Muscle layer of colon (tissue), 2 donors: ENCODE measurements around the gene UTF1.

Experiments
- H3K27ac ChIP-seq: one replicate; pipeline ENCODE4 v1.7.0; 2013; ENCODE audit warnings: low read depth, mild to moderate bottlenecking, low read length, moderate library complexity
- H3K27me3 ChIP-seq, 2 donors: one replicate each; pipeline ENCODE4 v1.7.0; 2013; ENCODE audit warnings: low read length in 2 of 2, mild to moderate bottlenecking in 2 of 2; ENCODE audit not compliant: insufficient read depth in 2 of 2, control insufficient read depth in 1 of 2
- H3K36me3 ChIP-seq: one replicate; pipeline ENCODE4 v1.7.0; 2013; ENCODE audit warnings: mild to moderate bottlenecking, low read length; ENCODE audit not compliant: insufficient read depth
- H3K4me1 ChIP-seq: one replicate; pipeline ENCODE4 v1.7.0; 2013; ENCODE audit warnings: mild to moderate bottlenecking, low read length; ENCODE audit not compliant: insufficient read depth
- H3K4me3 ChIP-seq, 2 donors: one replicate each; pipeline ENCODE4 v1.7.0; 2013; ENCODE audit warnings: low read length in 2 of 2, low read depth in 1 of 2, mild to moderate bottlenecking in 1 of 2, moderate library complexity in 1 of 2
- H3K9ac ChIP-seq: one replicate; pipeline ENCODE4 v1.7.0; 2013; ENCODE audit warnings: low read length
- H3K9me3 ChIP-seq: one replicate; pipeline ENCODE4 v1.7.0; 2013; ENCODE audit warnings: mild to moderate bottlenecking, low read length
- donor health status: abdominal sarcoma.
- donor health status: Adenocarcinoma of cecum.

Gene UTF1

DNA sequence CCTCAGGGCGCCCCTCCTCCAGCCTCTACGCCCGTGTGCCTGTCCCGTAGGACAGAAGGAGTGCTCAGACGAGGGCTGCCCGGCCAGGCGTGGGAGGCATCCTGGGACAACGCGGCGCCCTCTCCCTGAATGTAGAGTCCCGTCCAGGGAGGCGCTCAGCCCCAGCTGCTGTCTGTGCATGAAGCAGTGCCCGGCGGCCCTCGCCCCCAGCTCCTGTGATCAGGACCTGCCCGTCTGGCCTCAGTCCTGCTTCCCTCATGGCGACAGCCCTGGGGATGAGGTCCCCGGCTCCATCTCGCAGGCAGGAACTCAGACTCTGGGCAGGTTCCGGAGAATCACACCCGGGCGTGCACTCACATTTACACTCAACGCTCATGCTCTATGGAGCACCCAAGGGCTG, 24.9 kb upstream of the UTF1 start:
- Histone ChIP-seq H3K9me3 (no peaks in the 10 kb centered on the region), H3K4me3 (no peak overlapping the region), H3K27me3 (no peaks in the 10 kb centered on the region), H3K9ac (no peak overlapping the region), H3K4me1 (no peaks in the 10 kb centered on the region), H3K36me3 (no peaks in the 10 kb centered on the region), H3K27ac (no peak overlapping the region)

GRCh38 chr10:133206356-133207040, 23.5 kb upstream of the UTF1 start:
- H3K27me3 ChIP-seq, result no peaks in the 10 kb centered on the region
- H3K9ac ChIP-seq, result no peak overlapping the region
- H3K27ac ChIP-seq, result no peak overlapping the region
- no peaks in the 10 kb centered on the region for H3K4me1 ChIP-seq
- no peak overlapping the region for H3K4me3 ChIP-seq
- no peaks in the 10 kb centered on the region for H3K9me3 ChIP-seq
- H3K36me3 ChIP-seq, result no peaks in the 10 kb centered on the region

- H3K9me3 ChIP-seq, result no peaks in the 10 kb centered on the region
- no peak overlapping the region for H3K9ac ChIP-seq
- no peaks in the 10 kb centered on the region for H3K4me1 ChIP-seq
- H3K4me3 ChIP-seq, result no peak overlapping the region
- H3K27me3 ChIP-seq, result no peaks in the 10 kb centered on the region
- no peak overlapping the region for H3K27ac ChIP-seq
- H3K36me3 ChIP-seq, result no peaks in the 10 kb centered on the region
Measured at GRCh38 chr10:133207041-133207600, 22.9 kb upstream of the UTF1 start.

- Histone ChIP-seq H3K36me3 (no peaks in the 10 kb centered on the region), H3K27ac (no peak overlapping the region), H3K9me3 (no peaks in the 10 kb centered on the region), H3K4me1 (no peaks in the 10 kb centered on the region), H3K27me3 (no peaks in the 10 kb centered on the region), H3K9ac (no peak overlapping the region), H3K4me3 (no peak overlapping the region)
Measured at GRCh38 chr10:133207627-133208026, 22.4 kb upstream of the UTF1 start.

DNA sequence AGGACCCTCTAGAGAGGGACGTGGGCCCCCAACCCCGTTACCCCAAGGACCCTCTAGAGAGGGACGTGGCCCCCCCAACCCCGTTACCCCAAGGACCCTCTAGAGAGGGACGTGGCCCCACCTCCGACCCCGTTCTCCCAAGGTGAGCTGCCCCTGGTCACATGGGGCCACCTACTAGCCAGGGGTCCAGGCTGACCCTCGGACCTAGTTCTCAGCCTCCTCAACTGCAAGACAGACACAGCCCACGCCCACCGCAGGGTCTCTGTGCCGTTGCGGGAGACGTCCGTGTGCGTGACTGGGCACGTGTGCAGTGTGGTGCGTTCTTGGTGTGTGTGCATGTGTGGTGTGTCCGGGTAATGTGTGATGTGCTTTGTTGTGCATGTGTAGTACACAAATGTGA, 21.6 kb upstream of the UTF1 start:
- no peaks in the 10 kb centered on the region for H3K27me3 ChIP-seq
- no peak overlapping the region for H3K4me3 ChIP-seq
- H3K9ac ChIP-seq, result no peak overlapping the region
- H3K27ac ChIP-seq, result no peak overlapping the region
- no peaks in the 10 kb centered on the region for H3K9me3 ChIP-seq
- no peaks in the 10 kb centered on the region for H3K4me1 ChIP-seq
- H3K36me3 ChIP-seq, result no peaks in the 10 kb centered on the region

DNA sequence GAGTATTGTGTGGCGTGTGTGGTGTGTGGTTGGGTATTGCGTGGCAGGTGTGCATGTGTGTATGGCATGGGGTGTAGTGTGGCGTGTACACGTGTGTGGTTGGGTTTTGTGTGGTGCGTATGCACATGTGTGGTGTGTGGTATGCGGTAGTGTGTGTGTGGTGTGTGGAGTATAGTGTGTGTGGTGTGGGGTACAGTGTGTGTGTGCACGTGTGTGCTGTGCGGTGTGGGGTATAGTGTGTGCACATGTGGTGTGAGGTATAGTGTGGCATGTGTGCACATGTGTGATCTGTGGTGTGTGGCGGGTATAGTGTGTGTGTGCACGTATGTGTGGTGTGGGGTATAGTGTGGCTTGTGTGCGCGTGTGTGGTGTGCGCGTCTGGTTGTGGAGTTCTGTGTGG, 20.9 kb upstream of the UTF1 start:
- H3K9ac ChIP-seq, result no peak overlapping the region
- H3K9me3 ChIP-seq, result no peaks in the 10 kb centered on the region
- H3K4me3 ChIP-seq, result no peak overlapping the region
- H3K27me3 ChIP-seq, result no peaks in the 10 kb centered on the region
- H3K27ac ChIP-seq, result no peak overlapping the region
- no peaks in the 10 kb centered on the region for H3K4me1 ChIP-seq
- no peaks in the 10 kb centered on the region for H3K36me3 ChIP-seq

DNA sequence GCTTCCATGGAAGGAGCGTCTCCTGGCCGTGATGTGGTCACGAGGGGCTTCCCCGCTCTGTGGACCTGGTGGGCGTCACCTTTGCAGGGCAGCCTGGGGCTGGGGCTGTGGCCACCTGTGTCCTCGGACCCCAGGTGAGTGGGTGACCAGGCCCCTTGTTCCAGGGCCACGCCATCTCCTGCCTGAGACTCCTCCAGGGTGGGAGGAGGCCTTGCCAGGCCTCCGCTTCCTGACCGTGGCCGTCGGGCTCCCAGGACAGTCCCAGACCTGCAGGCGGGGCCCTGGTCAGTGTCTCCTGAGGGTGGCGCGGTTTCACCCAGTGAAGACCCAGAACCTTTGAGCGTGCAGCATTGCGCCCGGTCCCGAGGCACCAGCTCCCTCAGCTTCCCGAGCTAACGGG, 20.4 kb upstream of the UTF1 start:
- no peaks in the 10 kb centered on the region for H3K36me3 ChIP-seq
- no peaks in the 10 kb centered on the region for H3K4me1 ChIP-seq
- no peak overlapping the region for H3K27ac ChIP-seq
- H3K4me3 ChIP-seq, result no peak overlapping the region
- no peak overlapping the region for H3K9ac ChIP-seq
- H3K9me3 ChIP-seq, result no peaks in the 10 kb centered on the region
- no peaks in the 10 kb centered on the region for H3K27me3 ChIP-seq

DNA sequence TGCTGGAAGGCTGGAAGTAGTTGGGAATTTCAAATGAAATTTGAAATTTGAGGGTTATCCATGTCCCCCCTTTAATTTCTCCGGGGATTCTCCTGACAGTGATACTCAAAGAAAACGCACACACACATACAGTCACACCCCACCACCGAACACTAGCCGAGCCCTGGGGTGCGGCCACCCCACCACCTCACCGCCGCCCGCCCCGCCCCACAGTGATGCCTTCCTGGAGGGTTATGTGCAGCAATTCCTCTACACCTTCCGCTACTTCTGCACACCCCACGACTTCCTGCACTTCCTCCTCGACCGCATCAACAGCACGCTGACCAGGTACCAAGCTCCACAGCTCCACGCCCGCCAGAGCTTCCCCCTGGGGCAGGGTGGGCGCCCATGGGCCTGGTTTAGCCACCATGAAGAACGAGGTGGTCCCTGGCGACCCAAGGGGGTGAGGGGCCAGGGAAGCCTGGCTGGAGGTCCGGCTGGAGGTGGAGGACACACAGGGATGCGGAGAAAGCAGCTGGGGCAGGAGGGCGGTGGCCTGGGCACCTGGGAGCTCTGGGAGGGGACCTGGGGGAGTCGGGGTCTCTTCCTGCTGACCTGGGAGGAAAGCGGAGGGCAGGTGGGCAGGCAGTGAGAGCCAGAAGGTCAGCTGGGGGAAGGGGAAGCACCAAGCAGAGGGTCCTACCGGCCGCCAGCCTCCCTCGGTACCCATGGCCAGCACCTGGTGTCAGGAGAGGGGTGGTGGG, 19.4 kb upstream of the UTF1 start:
- Histone ChIP-seq H3K27ac (no peak overlapping the region), H3K9ac (no peak overlapping the region), H3K4me3 (no peak overlapping the region), H3K9me3 (no peaks in the 10 kb centered on the region), H3K4me1 (no peaks in the 10 kb centered on the region), H3K36me3 (no peaks in the 10 kb centered on the region), H3K27me3 (no peaks in the 10 kb centered on the region)

DNA sequence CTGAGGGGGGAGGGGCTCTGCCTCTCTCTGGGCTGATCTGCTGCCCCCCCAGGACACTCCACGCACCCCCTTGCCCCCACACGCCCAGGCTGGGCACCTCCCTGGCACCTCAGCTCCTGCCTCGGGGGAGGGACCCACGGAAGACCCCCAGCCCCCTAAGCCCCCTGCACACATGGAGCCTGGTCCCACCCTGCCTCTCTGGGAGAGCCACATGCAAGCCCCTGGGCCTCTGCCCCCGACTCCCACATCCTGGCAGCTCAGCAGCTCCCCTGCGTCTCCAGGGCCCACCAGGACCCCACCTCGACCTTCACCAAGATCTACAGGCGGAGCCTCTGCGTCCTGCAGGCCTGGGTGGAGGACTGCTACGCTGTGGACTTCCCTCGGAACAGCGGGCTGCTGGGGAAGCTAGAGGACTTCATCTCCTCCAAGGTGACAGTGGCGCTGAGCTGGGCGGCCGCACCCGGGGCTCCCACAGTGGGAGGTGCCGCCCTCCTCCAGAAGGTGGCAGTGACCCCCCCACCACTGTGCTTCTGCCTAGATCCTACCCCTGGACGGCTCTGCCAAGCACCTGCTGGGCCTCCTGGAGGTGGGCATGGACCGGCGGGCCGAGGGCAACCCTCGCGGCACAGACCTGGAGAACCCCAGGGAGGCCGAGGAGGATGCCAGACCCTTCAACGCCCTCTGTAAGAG, 18.7 kb upstream of the UTF1 start:
- H3K4me1 ChIP-seq, result no peaks in the 10 kb centered on the region
- H3K36me3 ChIP-seq, result no peaks in the 10 kb centered on the region

DNA sequence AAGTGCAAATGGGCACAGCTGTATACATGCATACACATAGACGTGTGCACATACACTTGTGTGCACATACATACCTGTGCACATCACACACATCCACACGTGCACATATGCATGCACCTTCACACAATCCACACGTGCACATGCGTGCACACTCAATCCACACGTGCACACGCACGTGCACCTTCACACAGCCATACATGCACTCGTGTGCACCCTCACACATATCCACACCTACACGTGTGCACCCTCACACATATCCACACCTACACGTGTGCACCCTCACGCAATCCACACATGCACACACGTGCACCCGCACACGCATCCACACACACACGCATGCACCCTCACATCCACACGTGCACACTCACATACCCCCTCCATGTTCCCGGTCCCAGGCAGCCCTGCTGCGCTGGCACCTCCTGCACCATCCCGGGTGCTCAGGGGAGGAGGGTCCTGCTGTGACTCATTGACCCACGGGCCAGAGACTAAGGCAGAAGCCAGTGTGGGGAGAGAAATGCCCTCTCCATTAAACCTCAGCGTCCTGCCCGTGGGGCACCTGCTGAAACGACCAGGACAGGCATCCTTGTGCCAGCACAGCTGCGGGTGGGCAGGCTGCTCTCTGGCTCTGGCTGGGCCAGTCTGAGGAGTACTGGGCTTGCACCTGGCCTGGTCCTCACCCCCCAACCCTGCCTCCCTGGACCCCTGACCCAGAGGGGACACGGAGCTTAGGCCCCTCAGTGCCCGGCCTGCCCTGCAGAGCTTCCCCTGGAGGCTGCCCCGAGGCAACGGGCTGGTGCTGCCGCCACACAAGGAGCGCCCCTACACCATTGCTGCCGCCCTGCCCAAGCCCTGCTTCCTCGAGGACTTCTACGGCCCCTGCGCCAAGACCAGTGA, 17.8 kb upstream of the UTF1 start:
- Histone ChIP-seq H3K27me3 (no peaks in the 10 kb centered on the region), H3K9ac (no peak overlapping the region), H3K36me3 (no peaks in the 10 kb centered on the region), H3K9me3 (no peaks in the 10 kb centered on the region), H3K4me1 (no peaks in the 10 kb centered on the region), H3K27ac (no peak overlapping the region), H3K4me3 (no peak overlapping the region)

More for the DNA sequence above, 18.7 kb upstream of the UTF1 start:
- no peak overlapping the region for H3K27ac ChIP-seq
- no peaks in the 10 kb centered on the region for H3K27me3 ChIP-seq
- no peaks in the 10 kb centered on the region for H3K9me3 ChIP-seq
- no peak overlapping the region for H3K4me3 ChIP-seq
- no peak overlapping the region for H3K9ac ChIP-seq
